HepG2 (cell line): Measurements from ENCODE around the gene BBS4. TPM values are rescaled to one million over a fixed set of nuclear protein-coding genes. Genes with fewer than 3 reads are reported as not detected.

Source experiments
- ATAC-seq: fragments of 200-7000 bp; cut with Tn5 transposase; 3 replicates; pipeline ENCODE4 v1.9.1; 2020; ENCODE audit warnings: mild to moderate bottlenecking, moderate library complexity
- BruUV-seq: library from RNA; stranded (reverse); fragments of 400-500 nt; replicated peaks from 2 replicates; lab custom pipeline; 2021; lab: Mats Ljungman, UMichigan
- CTCF ChIA-PET: fragments of 300-600 bp; formaldehyde crosslinking; extraction: SDS; loops from one replicate; lab custom pipeline; 2021; ENCODE audit warnings: low total read pairs, inconsistent platforms, low intra/inter-chr PET ratio; lab: Yijun Ruan, JAX
- POLR2A ChIA-PET: fragments of 350-600 bp; sonication (Branson Sonifier 250); formaldehyde crosslinking; loops from one replicate; lab custom pipeline; 2020; ENCODE audit warnings: antibody characterized with exemption, inconsistent platforms; lab: Yijun Ruan, JAX
- DNase-seq: peaks from one replicate; pipeline ENCODE4 v3.0.0-alpha.2; 2015; ENCODE audit warnings: low spot score
- FAIRE-seq: peaks from 3 replicates; lab custom pipeline; 2011; peaks lifted over from hg19 to GRCh38; lab: Jason Lieb, UNC
- H2AFZ ChIP-seq: one replicate; pipeline ENCODE4 v1.6.1; 2011; ENCODE audit warnings: low read length, inconsistent platforms
- H3K27ac ChIP-seq: fragments of 300-600 bp; 3 replicates; pipeline ENCODE4 v1.8.0; 2011; ENCODE audit warnings: mixed run types, mild to moderate bottlenecking, mixed read lengths, low read length, inconsistent platforms; ENCODE audit not compliant: insufficient read depth; ENCODE audit errors: extremely low read length
- H3K27me3 ChIP-seq, 2 experiments: fragments of 200-600 bp in 1 of 2; 2 replicates in 1 of 2; 3 replicates in 1 of 2; pipeline versions ENCODE4 v1.6.0 to v1.8.0; 2011; ENCODE audit warnings: low read length in 2 of 2, mild to moderate bottlenecking in 2 of 2, moderate library complexity in 2 of 2, inconsistent platforms in 1 of 2; ENCODE audit not compliant: insufficient read depth in 2 of 2, control insufficient read depth in 1 of 2
- H3K36me3 ChIP-seq, 2 experiments: fragments of 200-600 bp in 1 of 2; replicated peaks in 1 of 2; 2 replicates in 1 of 2; 3 replicates in 1 of 2; pipeline versions ENCODE4 v1.5.1 to v1.8.0; 2011; ENCODE audit warnings: low read length in 2 of 2, inconsistent platforms in 1 of 2; ENCODE audit not compliant: insufficient read depth in 2 of 2, control insufficient read depth in 1 of 2
- H3K4me1 ChIP-seq: 2 replicates; pipeline ENCODE4 v1.5.1; 2012; ENCODE audit warnings: low read length, inconsistent platforms; ENCODE audit not compliant: insufficient read depth
- H3K4me2 ChIP-seq: 2 replicates; pipeline ENCODE4 v1.6.0; 2011; ENCODE audit warnings: low read depth, low read length, inconsistent platforms
- H3K4me3 ChIP-seq, 3 experiments: fragments of 200-600 bp in 1 of 3; sonication (generic), shearing (Covaris generic) in 1 of 3; replicated peaks in 1 of 3; 2 replicates each; pipeline ENCODE4 v1.5.1; 2011 to 2016; ENCODE audit warnings: low read length in 3 of 3, inconsistent platforms in 2 of 3, low read depth in 2 of 3, mild to moderate bottlenecking in 2 of 3, control low read depth in 1 of 3, mixed read lengths in 1 of 3; ENCODE audit not compliant: insufficient read depth in 1 of 3
- H3K79me2 ChIP-seq: one replicate; pipeline ENCODE4 v1.6.1; 2011; ENCODE audit warnings: low read length, inconsistent platforms; ENCODE audit not compliant: insufficient read depth
- H3K9ac ChIP-seq: 2 replicates; pipeline ENCODE4 v1.6.0; 2011; ENCODE audit warnings: mild to moderate bottlenecking, low read depth, low read length, inconsistent platforms; ENCODE audit not compliant: insufficient read depth
- H3K9me3 ChIP-seq: 2 replicates; pipeline ENCODE4 v1.5.1; 2012; ENCODE audit warnings: mild to moderate bottlenecking, low read length
- H4K20me1 ChIP-seq: 2 replicates; pipeline ENCODE4 v1.6.0; 2011; ENCODE audit warnings: inconsistent platforms, mild to moderate bottlenecking, low read length, moderate library complexity; ENCODE audit not compliant: insufficient read depth
- AKAP8 ChIP-seq: sonication (generic); formaldehyde crosslinking; IDR thresholded peaks from 2 replicates; pipeline ENCODE4 v1.5.1; 2020; ENCODE audit warnings: mild to moderate bottlenecking, missing genetic modification reagents
- HDAC1 ChIP-seq: sonication (generic); formaldehyde crosslinking; IDR thresholded peaks from 2 replicates; pipeline ENCODE4 v1.5.1; 2020; ENCODE audit warnings: mild to moderate bottlenecking, missing genetic modification reagents
- HIVEP1 ChIP-seq: sonication (generic); formaldehyde crosslinking; IDR thresholded peaks from 2 replicates; pipeline ENCODE4 v1.4.0; 2020; ENCODE audit warnings: mild to moderate bottlenecking, missing genetic modification reagents
- HNRNPLL ChIP-seq: fragments of 200-400 bp; formaldehyde crosslinking; IDR thresholded peaks from 2 replicates; pipeline ENCODE4 v1.6.1; 2017; ENCODE audit warnings: mild to moderate bottlenecking, low read depth, low read length; ENCODE audit not compliant: poor library complexity, severe bottlenecking
- KDM1A ChIP-seq: IDR thresholded peaks from 2 replicates; pipeline ENCODE4 v1.6.1; 2016; ENCODE audit warnings: missing compliant biosample characterization
- KLF9 ChIP-seq: IDR thresholded peaks from 2 replicates; pipeline ENCODE4 v1.6.1; 2016; ENCODE audit warnings: low read depth
- NFIC ChIP-seq: IDR thresholded peaks from 2 replicates; pipeline ENCODE4 v1.6.1; 2012; ENCODE audit warnings: mild to moderate bottlenecking, low read length, inconsistent platforms
- PHF8 ChIP-seq: sonication (generic); formaldehyde crosslinking; IDR thresholded peaks from 2 replicates; pipeline ENCODE4 v1.5.0; 2020; ENCODE audit warnings: missing genetic modification reagents
- RARA ChIP-seq: IDR thresholded peaks from 2 replicates; pipeline ENCODE4 v1.6.1; 2016; ENCODE audit warnings: missing genetic modification reagents, missing compliant biosample characterization
- RFX3 ChIP-seq: IDR thresholded peaks from 2 replicates; pipeline ENCODE4 v1.6.1; 2016; ENCODE audit warnings: missing biosample characterization, missing genetic modification reagents
- SRSF1 ChIP-seq: fragments of 200-400 bp; formaldehyde crosslinking; optimal IDR thresholded peaks from 2 replicates; pipeline ENCODE3; 2017; ENCODE audit warnings: mild to moderate bottlenecking, low read depth, low read length, moderate library complexity
- ZFP62 ChIP-seq: sonication (generic); formaldehyde crosslinking; IDR thresholded peaks from 2 replicates; pipeline ENCODE4 v1.4.0; 2020; ENCODE audit warnings: missing genetic modification reagents
- ZNF510 ChIP-seq: sonication (generic); formaldehyde crosslinking; IDR thresholded peaks from 2 replicates; pipeline ENCODE4 v1.4.0; 2020; ENCODE audit warnings: low read depth, mild to moderate bottlenecking, missing genetic modification reagents
- ZNF670 ChIP-seq: sonication (generic); formaldehyde crosslinking; IDR thresholded peaks from 2 replicates; pipeline ENCODE4 v1.8.0; 2022; ENCODE audit warnings: mild to moderate bottlenecking, missing genetic modification reagents, borderline replicate concordance
- ZNF672 ChIP-seq: sonication (generic); formaldehyde crosslinking; IDR thresholded peaks from 2 replicates; pipeline ENCODE4 v1.8.1; 2022; ENCODE audit warnings: missing genetic modification reagents
- WGBS: methylation state at CpG from one replicate; pipeline ENCODE4 v1.1.6; 2017; ENCODE audit warnings: low lambda C conversion rate; 5-methylcytosine and 5-hydroxymethylcytosine counted together
- in situ Hi-C: cut with HindIII; loops from 2 replicates; pipeline ENCODE4 v1.10.0; 2017; ENCODE audit warnings: low pct_unique_long_range_greater_than_20kb; ENCODE audit not compliant: extremely low pct_ligation_motif_present
- intact Hi-C: fragments of 100-400 bp; cut with micrococcal nuclease; formaldehyde crosslinking; loops from one replicate; pipeline ENCODE4 v1.10.0; 2022; ENCODE audit not compliant: unreplicated experiment
- polyA plus RNA-seq, 8 experiments: library from polyadenylated mRNA; depleted of rRNA in 3 of 8; stranded (reverse) in 7 of 8; unstranded in 1 of 8; fragments of >200 nt; fragmentation: Illumina TruSeq in 4 of 8; extraction: Trizol in 4 of 8; gene quantifications; 2 replicates each; pipeline versions ENCODE4 v1.2.1 to v1.2.3, GENCODE V29; 2011 to 2016; ENCODE audit warnings: low read depth in 4 of 8, missing spikeins in 1 of 8, mixed read lengths in 1 of 8; ENCODE audit not compliant: insufficient read depth in 1 of 8
- total RNA-seq, 5 experiments: library from RNA; depleted of rRNA; stranded (reverse); fragments of >200 nt; fragmentation: Illumina TruSeq; extraction: Trizol; gene quantifications; 2 replicates each; pipeline ENCODE4 v1.2.3, GENCODE V29; 2016; ENCODE audit warnings: low read depth in 1 of 5
- TF ChIP-seq, protein P1 (sequence below): IDR thresholded peaks from 2 replicates; pipeline ENCODE4 v1.6.1; 2016; ENCODE audit warnings: low read depth, borderline replicate concordance
- TF ChIP-seq, protein P2 (sequence below): sonication (generic); formaldehyde crosslinking; IDR thresholded peaks from 2 replicates; pipeline ENCODE4 v1.4.0; 2020; ENCODE audit warnings: missing genetic modification reagents
- TF ChIP-seq, protein P3 (sequence below): IDR thresholded peaks from 2 replicates; pipeline ENCODE4 v1.6.1; 2016; ENCODE audit warnings: low read depth
- TF ChIP-seq, protein P4 (sequence below): sonication (generic); formaldehyde crosslinking; IDR thresholded peaks from 2 replicates; pipeline ENCODE4 v1.4.0; 2020; ENCODE audit warnings: missing genetic modification reagents, borderline replicate concordance

Gene BBS4
- total and polyA plus RNA-seq, 2 of the 13 experiments (the other 11 are each of a cell fraction or from before 2014, with no cell fraction given) = 16.0 to 21.3 TPM

DNA sequence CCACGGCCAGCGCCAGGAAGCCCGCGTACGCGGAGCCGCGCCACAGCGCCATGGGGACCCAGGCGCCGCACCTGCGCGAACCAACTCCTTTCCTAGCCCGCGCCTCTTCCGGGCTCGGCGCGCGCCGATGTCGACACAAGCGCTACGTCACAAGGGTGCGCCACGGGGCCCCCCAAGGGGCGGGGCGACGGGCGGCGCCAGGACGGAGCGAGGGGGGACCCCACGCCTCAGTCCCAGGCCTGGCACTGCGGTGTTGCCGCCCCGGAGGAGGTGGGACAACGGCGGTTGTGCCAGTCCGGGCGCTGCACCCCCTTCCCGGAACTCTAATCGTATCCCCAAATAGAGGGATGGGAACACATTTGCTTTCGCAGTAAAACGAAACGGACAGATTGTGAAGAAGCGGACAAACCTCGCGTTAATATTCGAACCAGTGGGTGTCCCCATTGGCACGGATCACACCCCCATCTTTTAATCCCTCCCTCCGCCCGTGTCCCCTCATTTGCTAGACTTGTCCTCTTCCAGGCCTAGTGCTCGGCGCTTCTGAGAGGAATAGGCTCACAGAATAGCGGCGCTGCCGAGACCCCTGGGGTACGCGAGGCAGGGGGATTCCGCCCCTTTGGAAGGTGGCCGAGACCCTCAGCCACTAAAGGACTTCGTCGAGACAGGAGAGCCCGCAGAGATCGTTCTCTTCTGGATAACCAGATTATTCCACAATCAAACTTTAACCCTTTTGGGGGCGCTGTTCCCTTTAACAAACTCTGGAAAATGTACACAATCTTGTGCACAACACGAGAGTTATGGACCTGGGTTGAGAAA, 97.8 kb downstream of the BBS4 start, which contains the start of gene ADPGK:
ADPGK (minus strand) TSS at position 119 of the 816 bp plus-strand sequence; CDS start at position 52, 67 bp downstream.
- H3K79me2 ChIP-seq = peaks cover 34% of the 10 kb centered on the region
- H3K27ac ChIP-seq = peak within 1 kb of the TSS; percentile 77
- peak within 1 kb of the TSS; percentile 85 to 94 (median 93) for H3K4me3 ChIP-seq
- peaks cover 0 to 1% of the 10 kb centered on the region in 2 experiments; a peak in 2 of 5 replicates for H3K36me3 ChIP-seq
- peak within 1 kb of the TSS; percentile 86 for H3K9ac ChIP-seq
- H3K27me3 ChIP-seq = peaks cover 0 to 4% of the 10 kb centered on the region in 2 experiments; a peak in 1 of 5 replicates
- H3K9me3 ChIP-seq = no peaks in the 10 kb centered on the region
- FAIRE-seq (no peak), ATAC-seq (peak; percentile 87), DNase-seq (peak; percentile 73)
- H4K20me1 ChIP-seq = no peaks in the 10 kb centered on the region; the same call in 1 of the 2 replicates
- H3K4me2 ChIP-seq = peak within 1 kb of the TSS; percentile 98
- in situ Hi-C loops (no loop called here), intact Hi-C loops (loop anchor here (5.0 kb wide), 2 partner anchors 62 to 268 kb away; partner anchors contain the start of gene NEO1)
- WGBS = 0% methylated on average over 6 of the region's 68 CpGs
- peaks cover 46% of the 10 kb centered on the region for H3K4me1 ChIP-seq
- POLR2A ChIA-PET = interaction anchor here (1.0 kb wide), 2 partner anchors 33 to 294 kb away, joined by 3 read pairs; no protein-coding TSS in a partner anchor
- CTCF ChIA-PET = no interaction called here
- TSS peak; percentile 96 for BruUV-seq
- H2AFZ ChIP-seq = peak within 1 kb of the TSS; percentile 67
- TF ChIP-seq, protein P1, sequence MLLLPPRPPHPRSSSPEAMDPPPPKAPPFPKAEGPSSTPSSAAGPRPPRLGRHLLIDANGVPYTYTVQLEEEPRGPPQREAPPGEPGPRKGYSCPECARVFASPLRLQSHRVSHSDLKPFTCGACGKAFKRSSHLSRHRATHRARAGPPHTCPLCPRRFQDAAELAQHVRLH (CRISPR knock-in tag) = peak; percentile 93; the same call in 1 of the 2 replicates
- TF ChIP-seq ZNF510 (CRISPR knock-in tag) (no peak), HDAC1 (CRISPR knock-in tag) (peak; percentile 99), PHF8 (peak; percentile 94), HIVEP1 (CRISPR knock-in tag) (peak; percentile 99), NFIC (no peak), RARA (CRISPR knock-in tag) (peak; percentile 47; the same call in 1 of the 2 replicates), ZFP62 (no peak), SRSF1 (no peak), RFX3 (CRISPR knock-in tag) (peak; percentile 37; the same call in 1 of the 2 replicates), KDM1A (CRISPR knock-in tag) (0 out of 2 replicates have a peak, but pooled peaks have one; percentile 23), AKAP8 (CRISPR knock-in tag) (no peak; the same call in 1 of the 2 replicates), KLF9 (CRISPR knock-in tag) (peak; percentile 80; the same call in 1 of the 2 replicates), HNRNPLL (peak; percentile 78), ZNF672 (CRISPR knock-in tag) (no peak), ZNF670 (CRISPR knock-in tag) (peak; percentile 77; the same call in 1 of the 2 replicates)
- TF ChIP-seq, protein P2, sequence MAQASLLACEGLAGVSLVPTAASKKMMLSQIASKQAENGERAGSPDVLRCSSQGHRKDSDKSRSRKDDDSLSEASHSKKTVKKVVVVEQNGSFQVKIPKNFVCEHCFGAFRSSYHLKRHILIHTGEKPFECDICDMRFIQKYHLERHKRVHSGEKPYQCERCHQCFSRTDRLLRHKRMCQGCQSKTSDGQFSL (CRISPR knock-in tag) = peak; percentile 95
- TF ChIP-seq, protein P3, sequence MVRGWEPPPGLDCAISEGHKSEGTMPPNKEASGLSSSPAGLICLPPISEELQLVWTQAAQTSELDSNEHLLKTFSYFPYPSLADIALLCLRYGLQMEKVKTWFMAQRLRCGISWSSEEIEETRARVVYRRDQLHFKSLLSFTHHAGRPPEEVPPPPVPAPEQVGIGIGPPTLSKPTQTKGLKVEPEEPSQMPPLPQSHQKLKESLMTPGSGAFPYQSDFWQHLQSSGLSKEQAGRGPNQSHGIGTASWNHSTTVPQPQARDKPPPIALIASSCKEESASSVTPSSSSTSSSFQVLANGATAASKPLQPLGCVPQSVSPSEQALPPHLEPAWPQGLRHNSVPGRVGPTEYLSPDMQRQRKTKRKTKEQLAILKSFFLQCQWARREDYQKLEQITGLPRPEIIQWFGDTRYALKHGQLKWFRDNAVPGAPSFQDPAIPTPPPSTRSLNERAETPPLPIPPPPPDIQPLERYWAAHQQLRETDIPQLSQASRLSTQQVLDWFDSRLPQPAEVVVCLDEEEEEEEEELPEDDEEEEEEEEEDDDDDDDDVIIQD (CRISPR knock-in tag) = 0 out of 2 replicates have a peak, but pooled peaks have one; percentile 25
- TF ChIP-seq, protein P4, sequence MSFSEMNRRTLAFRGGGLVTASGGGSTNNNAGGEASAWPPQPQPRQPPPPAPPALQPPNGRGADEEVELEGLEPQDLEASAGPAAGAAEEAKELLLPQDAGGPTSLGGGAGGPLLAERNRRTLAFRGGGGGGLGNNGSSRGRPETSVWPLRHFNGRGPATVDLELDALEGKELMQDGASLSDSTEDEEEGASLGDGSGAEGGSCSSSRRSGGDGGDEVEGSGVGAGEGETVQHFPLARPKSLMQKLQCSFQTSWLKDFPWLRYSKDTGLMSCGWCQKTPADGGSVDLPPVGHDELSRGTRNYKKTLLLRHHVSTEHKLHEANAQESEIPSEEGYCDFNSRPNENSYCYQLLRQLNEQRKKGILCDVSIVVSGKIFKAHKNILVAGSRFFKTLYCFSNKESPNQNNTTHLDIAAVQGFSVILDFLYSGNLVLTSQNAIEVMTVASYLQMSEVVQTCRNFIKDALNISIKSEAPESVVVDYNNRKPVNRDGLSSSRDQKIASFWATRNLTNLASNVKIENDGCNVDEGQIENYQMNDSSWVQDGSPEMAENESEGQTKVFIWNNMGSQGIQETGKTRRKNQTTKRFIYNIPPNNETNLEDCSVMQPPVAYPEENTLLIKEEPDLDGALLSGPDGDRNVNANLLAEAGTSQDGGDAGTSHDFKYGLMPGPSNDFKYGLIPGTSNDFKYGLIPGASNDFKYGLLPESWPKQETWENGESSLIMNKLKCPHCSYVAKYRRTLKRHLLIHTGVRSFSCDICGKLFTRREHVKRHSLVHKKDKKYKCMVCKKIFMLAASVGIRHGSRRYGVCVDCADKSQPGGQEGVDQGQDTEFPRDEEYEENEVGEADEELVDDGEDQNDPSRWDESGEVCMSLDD (CRISPR knock-in tag) = peak; percentile 98
